Motor neuron (in vitro differentiated cells): ENCODE data around the gene CYP4F22. TPM values are rescaled to one million over a fixed set of nuclear protein-coding genes. Genes with fewer than 3 reads are reported as not detected.
"Not testable (repeated sequence)": the region's sequence is repeated elsewhere in the genome, so short reads cannot be mapped to it uniquely, and the experiment has no call there.

Experiments used
- ATAC-seq, 8 experiments: fragments of 200-7000 bp; cut with Tn5 transposase; replicated peaks in 6 of 8; 2 replicates each; pipeline ENCODE4 v1.8.0; 2021; ENCODE audit warnings: mild to moderate bottlenecking in 8 of 8, moderate library complexity in 8 of 8
- H3K27ac ChIP-seq, 2 donors: fragments of 250-450 bp; sonication (Bioruptor Pico); 2 replicates each; pipeline ENCODE4 v1.9.0; 2021; ENCODE audit warnings: antibody characterized with exemption in 2 of 2, mild to moderate bottlenecking in 2 of 2, moderate library complexity in 1 of 2
- H3K4me1 ChIP-seq, 2 donors: fragments of 250-450 bp; sonication (Bioruptor Pico); replicated peaks in 1 of 2; 2 replicates each; pipeline ENCODE4 v1.6.1; 2021; ENCODE audit warnings: antibody characterized with exemption in 2 of 2, mild to moderate bottlenecking in 2 of 2, moderate library complexity in 1 of 2
- H3K4me3 ChIP-seq, 5 donors: fragments of 250-450 bp; sonication (Bioruptor Pico); 2 replicates each; pipeline ENCODE4 v1.9.0; 2021; ENCODE audit warnings: antibody characterized with exemption in 5 of 5, mild to moderate bottlenecking in 5 of 5, moderate library complexity in 4 of 5
- WGBS, 10 experiments: fragments of 450-650 bp; shearing (Covaris generic); methylation state at CpG; one replicate each; pipeline ENCODE4 v1.0.0; 2022; 5-methylcytosine and 5-hydroxymethylcytosine counted together
- in situ Hi-C, 9 experiments: fragments of 400-800 bp; cut with MboI; loops; one replicate each; pipeline ENCODE4 v1.15.0; 2021; ENCODE audit warnings: low sequenced_read_pairs in 9 of 9, low pct_unique_long_range_greater_than_20kb in 2 of 9; ENCODE audit not compliant: unreplicated experiment in 9 of 9
- total RNA-seq, 8 experiments: library from RNA; unstranded; fragments of 300-600 nt; gene quantifications; 2 replicates each; pipeline versions ENCODE4 v1.2.3 to v1.2.4, GENCODE V29; 2022

CYP4F22 gene
- total RNA-seq, 8 experiments from 2014 or later: 0.09 to 0.71 (median 0.11) TPM; not detected in 4

- ATAC-seq: peak in 1 of 8 experiments; percentile 52
- Histone ChIP-seq H3K4me1 (no peaks in the 10 kb centered on the region), H3K4me3 (no peak overlapping the region), H3K27ac (no peak overlapping the region)
- in situ Hi-C loops: no loop called here
- WGBS, 10 experiments: 0 to 47% (median 6%) methylated on average over 2 of the region's 2 CpGs; no CpG with 5 or more reads in 1 of the 10 experiments
These were observed 24.6 kb downstream of the CYP4F22 start for GRCh38 chr19:15532779-15533521.

GRCh38 chr19:15533522-15533830 is 25.2 kb downstream of the CYP4F22 start:
- H3K4me3 ChIP-seq, ATAC-seq, H3K27ac ChIP-seq, H3K4me1 ChIP-seq, in situ Hi-C loops: not testable (repeated sequence)
- 0 to 58% (median 23%) methylated on average over 2 to 4 of the region's 4 CpGs for WGBS, 10 experiments

- in situ Hi-C loops: no loop called here
- no peak for ATAC-seq
- 13 to 45% (median 29%) methylated on average over 1 to 6 of the region's 6 CpGs; no CpG with 5 or more reads in 1 of the 10 experiments for WGBS, 10 experiments
- Histone ChIP-seq H3K4me1 (no peaks in the 10 kb centered on the region), H3K27ac (no peak overlapping the region), H3K4me3 (no peak overlapping the region)
These were observed 26.9 kb downstream of the CYP4F22 start for GRCh38 chr19:15534957-15535864.

- no peak overlapping the region for H3K27ac ChIP-seq
- in situ Hi-C loops: no loop called here
- no peak overlapping the region for H3K4me3 ChIP-seq
- no peak for ATAC-seq
- H3K4me1 ChIP-seq: no peaks in the 10 kb centered on the region
- 20 to 100% (median 57%) methylated on average over 1 to 4 of the region's 4 CpGs; no CpG with 5 or more reads in 4 of the 10 experiments for WGBS, 10 experiments
These were observed 28.0 kb downstream of the CYP4F22 start for GRCh38 chr19:15536350-15536749.

GRCh38 chr19:15538774-15539173 is 30.4 kb downstream of the CYP4F22 start:
- Histone ChIP-seq H3K27ac (no peak overlapping the region), H3K4me1 (no peaks in the 10 kb centered on the region), H3K4me3 (no peak overlapping the region)
- WGBS, 10 experiments: 0 to 40% (median 16%) methylated on average over 1 of the region's 1 CpG; no CpG with 5 or more reads in 4 of the 10 experiments
- no peak for ATAC-seq
- in situ Hi-C loops: no loop called here

GRCh38 chr19:15539638-15540037 is 31.3 kb downstream of the CYP4F22 start:
- no peak for ATAC-seq
- Histone ChIP-seq H3K4me3 (no peak overlapping the region), H3K4me1 (no peaks in the 10 kb centered on the region), H3K27ac (no peak overlapping the region)
- in situ Hi-C loops: no loop called here

GRCh38 chr19:15540435-15540834 is 32.1 kb downstream of the CYP4F22 start:
- H3K4me3 ChIP-seq: no peak overlapping the region
- no peak for ATAC-seq
- 0 to 100% (median 53%) methylated on average over 1 to 7 of the region's 20 CpGs; no CpG with 5 or more reads in 3 of the 10 experiments for WGBS, 10 experiments
- no peak overlapping the region for H3K27ac ChIP-seq
- no peaks in the 10 kb centered on the region for H3K4me1 ChIP-seq
- in situ Hi-C loops: no loop called here

GRCh38 chr19:15544283-15544682 is 36.0 kb downstream of the CYP4F22 start:
- Histone ChIP-seq H3K4me1 (no peaks in the 10 kb centered on the region), H3K27ac (no peak overlapping the region), H3K4me3 (no peak overlapping the region)
- in situ Hi-C loops: no loop called here
- ATAC-seq: no peak

GRCh38 chr19:15544970-15545369 is 36.6 kb downstream of the CYP4F22 start:
- H3K4me1 ChIP-seq: no peaks in the 10 kb centered on the region
- no peak for ATAC-seq
- H3K27ac ChIP-seq: no peak overlapping the region
- no peak overlapping the region for H3K4me3 ChIP-seq
- 43 to 88% (median 80%) methylated on average over 1 of the region's 1 CpG; no CpG with 5 or more reads in 3 of the 10 experiments for WGBS, 10 experiments
- in situ Hi-C loops: no loop called here

- H3K4me1 ChIP-seq: no peaks in the 10 kb centered on the region
- no peak overlapping the region for H3K27ac ChIP-seq
- WGBS, 10 experiments: 29 to 80% (median 60%) methylated on average over 1 to 2 of the region's 2 CpGs; no CpG with 5 or more reads in 5 of the 10 experiments
- in situ Hi-C loops: no loop called here
- ATAC-seq: no peak
- H3K4me3 ChIP-seq: no peak overlapping the region
These were observed 40.3 kb downstream of the CYP4F22 start for GRCh38 chr19:15548648-15549047.

GRCh38 chr19:15549581-15549980 is 41.3 kb downstream of the CYP4F22 start:
- Histone ChIP-seq H3K4me1 (no peaks in the 10 kb centered on the region), H3K27ac (no peak overlapping the region), H3K4me3 (no peak overlapping the region)
- in situ Hi-C loops: no loop called here
- WGBS, 10 experiments: 57 to 83% (median 63%) methylated on average over 1 to 4 of the region's 5 CpGs; no CpG with 5 or more reads in 3 of the 10 experiments
- ATAC-seq: no peak

- 43 to 100% (median 56%) methylated on average over 1 to 3 of the region's 3 CpGs; no CpG with 5 or more reads in 4 of the 10 experiments for WGBS, 10 experiments
- no peaks in the 10 kb centered on the region for H3K4me1 ChIP-seq
- no peak overlapping the region for H3K4me3 ChIP-seq
- no peak for ATAC-seq
- in situ Hi-C loops: loop anchor here (10.0 to 25.0 kb wide), 8 partner anchors 363 to 465 kb away; partner anchors contain the start of gene OR1I1 (in 3 of the 9)
- no peak overlapping the region for H3K27ac ChIP-seq
These were observed 41.9 kb downstream of the CYP4F22 start for GRCh38 chr19:15550273-15550672.

- H3K4me1 ChIP-seq: no peaks in the 10 kb centered on the region
- no peak for ATAC-seq
- 0 to 90% (median 28%) methylated on average over 2 to 7 of the region's 8 CpGs; no CpG with 5 or more reads in 3 of the 10 experiments for WGBS, 10 experiments
- H3K27ac ChIP-seq: no peak overlapping the region
- peak overlapping the region in 1 of 5 donors; percentile 9 for H3K4me3 ChIP-seq
- in situ Hi-C loops: loop anchor here (10.0 to 25.0 kb wide), 8 partner anchors 364 to 466 kb away; partner anchors contain the start of gene OR1I1 (in 3 of the 9)
These were observed 42.6 kb downstream of the CYP4F22 start for GRCh38 chr19:15550929-15551292.
